Astrocyte of the spinal cord (primary cell): ENCODE measurements around the gene GPR183.

Experiments used
- DNase-seq: peaks from one replicate; pipeline ENCODE4 v3.0.0; 2011; ENCODE audit warnings: low read depth, low spot score
- H3K4me3 ChIP-seq: 2 replicates; pipeline ENCODE4 v1.5.1; 2011; ENCODE audit warnings: low read depth, mild to moderate bottlenecking, low read length, moderate library complexity
- CTCF ChIP-seq: IDR thresholded peaks from 2 replicates; pipeline ENCODE4 v1.5.1; 2012; ENCODE audit warnings: low read depth, mild to moderate bottlenecking, low read length, inconsistent platforms
- in situ Hi-C: cut with HindIII; loops from 2 replicates; pipeline ENCODE4 v1.10.0; 2017; ENCODE audit warnings: low sequenced_read_pairs

Gene GPR183

GRCh38 chr13:99278843-99279242, 28.4 kb downstream of the GPR183 start:
- in situ Hi-C loops: no loop called here
- H3K4me3 ChIP-seq: no peak overlapping the region
- no peak for TF ChIP-seq CTCF
- DNase-seq: no peak

GRCh38 chr13:99278200-99278599, 29.0 kb downstream of the GPR183 start:
- in situ Hi-C loops: no loop called here
- no peak for DNase-seq

GRCh38 chr13:99277629-99278028, 29.6 kb downstream of the GPR183 start:
- TF ChIP-seq CTCF: no peak
- in situ Hi-C loops: no loop called here
- H3K4me3 ChIP-seq: no peak overlapping the region
- no peak for DNase-seq

More at GRCh38 chr13:99278200-99278599, 29.0 kb downstream of the GPR183 start:
- no peak for TF ChIP-seq CTCF
- H3K4me3 ChIP-seq: no peak overlapping the region

- TF ChIP-seq CTCF: no peak
- H3K4me3 ChIP-seq: no peak overlapping the region
- in situ Hi-C loops: no loop called here
- DNase-seq: no peak
Observed at GRCh38 chr13:99276706-99277105, 30.5 kb downstream of the GPR183 start.

GRCh38 chr13:99275093-99275469, 32.1 kb downstream of the GPR183 start:
- no peak overlapping the region for H3K4me3 ChIP-seq
- TF ChIP-seq CTCF: no peak

GRCh38 chr13:99273128-99273527, 34.1 kb downstream of the GPR183 start:
- in situ Hi-C loops: no loop called here
- TF ChIP-seq CTCF: no peak

More at GRCh38 chr13:99275093-99275469, 32.1 kb downstream of the GPR183 start:
- peak; percentile 87 for DNase-seq
- in situ Hi-C loops: no loop called here

GRCh38 chr13:99272481-99272880, 34.7 kb downstream of the GPR183 start:
- TF ChIP-seq CTCF: no peak
- no peak overlapping the region for H3K4me3 ChIP-seq
- in situ Hi-C loops: no loop called here
- DNase-seq: no peak

More at GRCh38 chr13:99273128-99273527, 34.1 kb downstream of the GPR183 start:
- DNase-seq: no peak
- H3K4me3 ChIP-seq: no peak overlapping the region
